GM12891 (cell line): Measurements from ENCODE around the gene USP48.

Experiments used
- POLR2A ChIP-seq: IDR thresholded peaks from 2 replicates; pipeline ENCODE4 v1.6.1; 2011; ENCODE audit warnings: low read depth, low read length, control low read depth
- POLR2AphosphoS5 ChIP-seq: IDR thresholded peaks from 2 replicates; pipeline ENCODE4 v1.6.1; 2011; ENCODE audit warnings: low read depth, low read length, control low read depth
- SPI1 ChIP-seq: IDR thresholded peaks from 2 replicates; pipeline ENCODE4 v1.6.1; 2011; ENCODE audit warnings: low read depth, low read length, control low read depth
- TAF1 ChIP-seq: IDR thresholded peaks from 2 replicates; pipeline ENCODE4 v1.6.1; 2011; ENCODE audit warnings: low read depth, low read length, control low read depth

GRCh38 chr1:21778405-21778727 lies 4.6 kb downstream of the USP48 start:
- TF ChIP-seq POLR2A, result no peak
- TF ChIP-seq POLR2AphosphoS5, result no peak
- TF ChIP-seq SPI1, result no peak
- no peak for TF ChIP-seq TAF1
